Osteoblast (primary cell): ENCODE measurements around the gene PRAMEF18. TPM values are rescaled to one million over a fixed set of nuclear protein-coding genes. Genes with fewer than 3 reads are reported as not detected.
"Not testable (repeated sequence)": the region's sequence is repeated elsewhere in the genome, so short reads cannot be mapped to it uniquely, and the experiment has no call there.

Experiments used
- DNase-seq: peaks from one replicate; pipeline ENCODE4 v3.0.0; 2011; ENCODE audit warnings: low spot score, mixed read lengths; ENCODE audit not compliant: insufficient read length; ENCODE audit errors: missing footprints
- H2AFZ ChIP-seq: 2 replicates; pipeline ENCODE4 v1.6.0; 2011; ENCODE audit warnings: mild to moderate bottlenecking, low read length
- H3K27ac ChIP-seq: 2 replicates; pipeline ENCODE4 v1.5.1; 2011; ENCODE audit warnings: mild to moderate bottlenecking, low read depth, low read length, moderate library complexity
- H3K27me3 ChIP-seq: 2 replicates; pipeline ENCODE4 v1.6.0; 2012; ENCODE audit warnings: mild to moderate bottlenecking, control low read depth, inconsistent platforms, low read length, moderate library complexity; ENCODE audit not compliant: insufficient read depth
- H3K36me3 ChIP-seq: 2 replicates; pipeline ENCODE4 v1.5.1; 2011; ENCODE audit warnings: mild to moderate bottlenecking, low read length, control low read depth, moderate library complexity; ENCODE audit not compliant: insufficient read depth
- H3K4me1 ChIP-seq: 2 replicates; pipeline ENCODE4 v1.5.1; 2011; ENCODE audit warnings: mild to moderate bottlenecking, low read length, control low read depth, moderate library complexity; ENCODE audit not compliant: insufficient read depth
- H3K4me2 ChIP-seq: 2 replicates; pipeline ENCODE4 v1.6.0; 2011; ENCODE audit warnings: mild to moderate bottlenecking, low read length; ENCODE audit not compliant: insufficient read depth
- H3K4me3 ChIP-seq: fragments of 200-600 bp; sonication (generic); 3 replicates; pipeline ENCODE4 v1.5.1; 2012; ENCODE audit warnings: mild to moderate bottlenecking, low read length, inconsistent platforms; ENCODE audit not compliant: insufficient read depth
- H3K79me2 ChIP-seq: 2 replicates; pipeline ENCODE4 v1.6.0; 2012; ENCODE audit warnings: mild to moderate bottlenecking, low read length, control low read depth, inconsistent platforms; ENCODE audit not compliant: insufficient read depth
- H3K9me3 ChIP-seq: 2 replicates; pipeline ENCODE4 v1.5.1; 2011; ENCODE audit warnings: low read depth, low read length, control low read depth
- H4K20me1 ChIP-seq: 2 replicates; pipeline ENCODE4 v1.6.0; 2012; ENCODE audit warnings: mild to moderate bottlenecking, low read length, control low read depth; ENCODE audit not compliant: insufficient read depth
- total RNA-seq: library from RNA; depleted of rRNA; stranded (reverse); fragments of >200 nt; gene quantifications from 2 replicates; pipeline ENCODE4 v1.2.3, GENCODE V29; 2012

PRAMEF18 gene
- total RNA-seq, 1 donor, result not detected

GRCh38 chr1:13201309-13201708, 24.6 kb downstream of the PRAMEF18 start, which contains the start of gene PRAMEF13:
TSS of gene PRAMEF13 (minus strand) at chr1:13201409. CDS start at chr1:13199589, 1,820 bp downstream.
- H3K27ac ChIP-seq, H4K20me1 ChIP-seq, H3K4me2 ChIP-seq, H3K79me2 ChIP-seq, H3K27me3 ChIP-seq, H3K36me3 ChIP-seq, DNase-seq, H3K4me3 ChIP-seq, H3K4me1 ChIP-seq, H3K9me3 ChIP-seq, H2AFZ ChIP-seq: not testable (repeated sequence)

Other genes starting within 250 kb of the PRAMEF18 start
- gene PRAMEF27, start 169.6 kb downstream of the PRAMEF18 start, total RNA-seq, result not detected in 2 replicates
- gene HNRNPCL3, start 165.4 kb downstream of the PRAMEF18 start, total RNA-seq, result not detected in 2 replicates
- gene PRAMEF25, start 155.4 kb downstream of the PRAMEF18 start, total RNA-seq, result not detected in 2 replicates
- gene HNRNPCL2, start 109.3 kb downstream of the PRAMEF18 start, total RNA-seq, result not detected in 2 replicates
- gene PRAMEF26, start 70.1 kb downstream of the PRAMEF18 start, total RNA-seq, result not detected in 2 replicates
- not detected in 2 replicates for gene HNRNPCL4, start 60.5 kb downstream of the PRAMEF18 start, total RNA-seq
- gene PRAMEF9, start 54.3 kb downstream of the PRAMEF18 start, total RNA-seq, result not detected in 2 replicates
- gene PRAMEF13, start 24.7 kb downstream of the PRAMEF18 start, total RNA-seq, result not detected in 2 replicates
- not detected in 2 replicates for gene PRAMEF5, start 28.0 kb upstream of the PRAMEF18 start, total RNA-seq
- gene PRAMEF8, start 59.0 kb upstream of the PRAMEF18 start, total RNA-seq, result under 0.01 TPM in 1 of 2 replicates, not detected in the other
- not detected in 2 replicates for gene PRAMEF33, start 77.4 kb upstream of the PRAMEF18 start, total RNA-seq
- not detected in 2 replicates for gene PRAMEF15, start 89.4 kb upstream of the PRAMEF18 start, total RNA-seq
- gene PRAMEF14, start 121.0 kb upstream of the PRAMEF18 start, total RNA-seq, result not detected in 2 replicates
- gene PRAMEF19, start 145.8 kb upstream of the PRAMEF18 start, total RNA-seq, result not detected in 2 replicates
- not detected in 2 replicates for gene PRAMEF17, start 163.5 kb upstream of the PRAMEF18 start, total RNA-seq
- gene PRAMEF20, start 184.3 kb upstream of the PRAMEF18 start, total RNA-seq, result not detected in 2 replicates